Esophagus squamous epithelium (tissue), 5 donors: ENCODE data around the gene SPTBN4. TPM values are rescaled to one million over a fixed set of nuclear protein-coding genes. Genes with fewer than 3 reads are reported as not detected.

Experiments used
- DNase-seq: peaks from one replicate; lab custom pipeline; 2025; lab: John Stamatoyannopoulos, UW
- H3K27ac ChIP-seq, 4 donors: fragments of 200-600 bp; sonication (generic); one replicate each; pipeline ENCODE4 v1.5.1; 2016 to 2019; ENCODE audit warnings: mild to moderate bottlenecking in 1 of 4
- H3K27me3 ChIP-seq, 4 donors: fragments of 200-600 bp; sonication (generic); 1 replicate in 3 of 4; 2 replicates in 1 of 4; pipeline versions ENCODE4 v1.5.1 to v1.6.0; 2017 to 2021; ENCODE audit warnings: antibody characterized with exemption in 1 of 4
- H3K36me3 ChIP-seq, 3 donors: fragments of 200-600 bp; sonication (generic); one replicate each; pipeline ENCODE4 v1.5.1; 2016 to 2019
- H3K4me1 ChIP-seq, 3 donors: fragments of 200-600 bp; sonication (generic); one replicate each; pipeline ENCODE4 v1.5.1; 2017 to 2019
- H3K4me3 ChIP-seq, 4 donors: fragments of 200-600 bp; sonication (generic); 1 replicate in 3 of 4; 2 replicates in 1 of 4; pipeline ENCODE4 v1.5.1; 2016 to 2019; ENCODE audit warnings: mild to moderate bottlenecking in 2 of 4, moderate library complexity in 1 of 4
- H3K9me3 ChIP-seq, 3 donors: fragments of 200-600 bp; sonication (generic); one replicate each; pipeline ENCODE4 v1.5.1; 2016 to 2019
- CTCF ChIP-seq, 6 experiments: fragments of 450-650 bp in 4 of 6; fragments of 200-600 bp in 2 of 6; sonication (generic) in 2 of 6; IDR thresholded peaks; one replicate each; pipeline ENCODE4 v1.5.1; 2016 to 2019; ENCODE audit warnings: antibody characterized with exemption in 6 of 6, mild to moderate bottlenecking in 4 of 6, moderate library complexity in 4 of 6
- POLR2A ChIP-seq, 4 donors: fragments of 450-650 bp; IDR thresholded peaks; one replicate each; pipeline ENCODE4 v1.6.1; 2017; ENCODE audit warnings: antibody characterized with exemption in 4 of 4, mild to moderate bottlenecking in 4 of 4, moderate library complexity in 3 of 4
- whole genome bisulfite sequencing, 2 donors: methylation state at CpG; one replicate each; pipeline ENCODE4 v1.1.5; 2018; 5-methylcytosine and 5-hydroxymethylcytosine counted together
- intact Hi-C: fragments of 100-400 bp; cut with DNase I; formaldehyde crosslinking; loops from one replicate; pipeline ENCODE4 v1.15.0; 2022
- total RNA-seq, 4 donors: library from RNA; depleted of rRNA; stranded (reverse); fragments of >200 nt; gene quantifications; one replicate each; pipeline ENCODE4 v1.1.0, GENCODE V29; 2016
- donor health status: DM: yes; HTN: yes; CAD: no.

SPTBN4 gene
- total RNA-seq, 4 donors from 2014 or later: 0.08 to 2.0 (median 1.2) TPM

- WGBS, 2 donors: 0% methylated on average over 3 of the region's 53 CpGs
- Histone ChIP-seq H3K27ac (peak overlapping the region; percentile 68 to 80 (median 76)), H3K4me3 (peak overlapping the region; percentile 28 to 68 (median 45)), H3K27me3 (peaks cover 12 to 39% (median 16%) of the 10 kb centered on the region in 4 donors), H3K36me3 (no peaks in the 10 kb centered on the region), H3K9me3 (no peaks in the 10 kb centered on the region), H3K4me1 (peaks cover 10 to 29% (median 13%) of the 10 kb centered on the region in 3 donors)
- peak in 3 of 6 experiments; percentile 34 to 57 (median 36) for TF ChIP-seq CTCF (IDR thresholded peaks at IDR 0.05)
- peak in 2 of 4 donors; percentile 34 to 44 for TF ChIP-seq POLR2A (IDR thresholded peaks at IDR 0.05)
- peak; percentile 94 for DNase-seq
- intact Hi-C loops: no loop called here
Measured at GRCh38 chr19:40570313-40571004, 103.7 kb downstream of the SPTBN4 start.

GRCh38 chr19:40571005-40571318, 104.2 kb downstream of the SPTBN4 start:
- peak overlapping the region in 2 of 4 donors; percentile 40 to 68 for H3K4me3 ChIP-seq
- peak overlapping the region; percentile 31 to 80 (median 74) for H3K27ac ChIP-seq
- WGBS, 2 donors: 22 to 42% methylated on average over 3 of the region's 3 CpGs
- H3K9me3 ChIP-seq: no peaks in the 10 kb centered on the region
- DNase-seq: no peak
- H3K36me3 ChIP-seq: no peaks in the 10 kb centered on the region
- TF ChIP-seq POLR2A (IDR thresholded peaks at IDR 0.05): no peak
- TF ChIP-seq CTCF (IDR thresholded peaks at IDR 0.05): no peak
- intact Hi-C loops: no loop called here
- peaks cover 12 to 27% (median 13%) of the 10 kb centered on the region in 3 donors for H3K4me1 ChIP-seq
- H3K27me3 ChIP-seq: peaks cover 7 to 34% (median 15%) of the 10 kb centered on the region in 4 donors

GRCh38 chr19:40571831-40572495, 105.2 kb downstream of the SPTBN4 start:
- peak overlapping the region in 1 of 4 donors; percentile 7 for H3K27ac ChIP-seq
- 78 to 84% methylated on average over 4 to 10 of the region's 10 CpGs for WGBS, 2 donors
- H3K36me3 ChIP-seq: no peaks in the 10 kb centered on the region

GRCh38 chr19:40575326-40575725, 108.5 kb downstream of the SPTBN4 start:
- Histone ChIP-seq H3K36me3 (peaks cover 2 to 11% (median 3%) of the 10 kb centered on the region in 3 donors), H3K9me3 (no peaks in the 10 kb centered on the region)
- no peak for DNase-seq

More at GRCh38 chr19:40571831-40572495, 105.2 kb downstream of the SPTBN4 start:
- no peak for TF ChIP-seq CTCF (IDR thresholded peaks at IDR 0.05)
- no peak for TF ChIP-seq POLR2A (IDR thresholded peaks at IDR 0.05)
- DNase-seq: no peak
- H3K27me3 ChIP-seq: peaks cover 7 to 24% (median 13%) of the 10 kb centered on the region in 4 donors
- intact Hi-C loops: no loop called here
- H3K4me3 ChIP-seq: no peak overlapping the region
- H3K4me1 ChIP-seq: peaks cover 13 to 28% (median 15%) of the 10 kb centered on the region in 3 donors
- H3K9me3 ChIP-seq: no peaks in the 10 kb centered on the region

More at GRCh38 chr19:40575326-40575725, 108.5 kb downstream of the SPTBN4 start:
- TF ChIP-seq POLR2A (IDR thresholded peaks at IDR 0.05) (no peak), CTCF (IDR thresholded peaks at IDR 0.05) (no peak)
- intact Hi-C loops: no loop called here
- H3K27ac ChIP-seq: no peak overlapping the region
- H3K4me1 ChIP-seq: peaks cover 6 to 27% (median 15%) of the 10 kb centered on the region in 3 donors
- WGBS, 2 donors: 75 to 94% methylated on average over 12 to 13 of the region's 18 CpGs
- H3K27me3 ChIP-seq: no peaks in the 10 kb centered on the region
- no peak overlapping the region for H3K4me3 ChIP-seq
